SU-DHL-6 (cell line): Measurements from ENCODE around the gene SNX14.

Experiments
- EZH2phosphoT487 ChIP-seq: fragments of 200-600 bp; sonication (generic), shearing (Covaris generic); conservative IDR thresholded peaks from 2 replicates; pipeline ENCODE4 v1.6.1; 2018; ENCODE audit warnings: mild to moderate bottlenecking, antibody characterized with exemption, low read length, moderate library complexity, mixed read lengths
- TF ChIP-seq, protein P1 (sequence below): fragments of 200-600 bp; sonication (generic); IDR thresholded peaks from one replicate; pipeline ENCODE4 v1.5.1; 2017; ENCODE audit warnings: antibody characterized with exemption, mild to moderate bottlenecking, low read length, moderate library complexity; ENCODE audit not compliant: insufficient read depth, poor library complexity, severe bottlenecking

DNA sequence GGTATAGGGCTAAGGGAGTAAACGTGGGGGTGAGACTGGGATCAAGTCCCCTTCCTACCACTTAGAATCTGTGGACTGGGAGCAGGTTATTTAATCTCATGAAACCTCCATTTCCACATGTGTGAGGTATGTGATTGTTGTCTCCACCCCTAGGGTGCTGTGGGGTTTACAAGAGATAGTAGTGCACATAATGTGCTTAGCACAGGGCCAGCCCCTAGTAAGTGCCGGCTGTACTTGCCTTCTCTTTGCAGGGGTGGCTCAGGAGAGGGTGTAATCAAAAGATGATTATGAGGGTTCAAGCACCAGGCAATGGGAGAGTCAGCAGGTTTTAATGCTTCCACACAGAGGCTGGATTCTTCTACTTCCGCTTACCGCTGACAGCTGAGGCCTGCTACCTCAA, 136.9 kb downstream of the SNX14 start:
- TF ChIP-seq, protein P1, sequence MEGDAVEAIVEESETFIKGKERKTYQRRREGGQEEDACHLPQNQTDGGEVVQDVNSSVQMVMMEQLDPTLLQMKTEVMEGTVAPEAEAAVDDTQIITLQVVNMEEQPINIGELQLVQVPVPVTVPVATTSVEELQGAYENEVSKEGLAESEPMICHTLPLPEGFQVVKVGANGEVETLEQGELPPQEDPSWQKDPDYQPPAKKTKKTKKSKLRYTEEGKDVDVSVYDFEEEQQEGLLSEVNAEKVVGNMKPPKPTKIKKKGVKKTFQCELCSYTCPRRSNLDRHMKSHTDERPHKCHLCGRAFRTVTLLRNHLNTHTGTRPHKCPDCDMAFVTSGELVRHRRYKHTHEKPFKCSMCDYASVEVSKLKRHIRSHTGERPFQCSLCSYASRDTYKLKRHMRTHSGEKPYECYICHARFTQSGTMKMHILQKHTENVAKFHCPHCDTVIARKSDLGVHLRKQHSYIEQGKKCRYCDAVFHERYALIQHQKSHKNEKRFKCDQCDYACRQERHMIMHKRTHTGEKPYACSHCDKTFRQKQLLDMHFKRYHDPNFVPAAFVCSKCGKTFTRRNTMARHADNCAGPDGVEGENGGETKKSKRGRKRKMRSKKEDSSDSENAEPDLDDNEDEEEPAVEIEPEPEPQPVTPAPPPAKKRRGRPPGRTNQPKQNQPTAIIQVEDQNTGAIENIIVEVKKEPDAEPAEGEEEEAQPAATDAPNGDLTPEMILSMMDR, result no peak
- no peak for TF ChIP-seq EZH2phosphoT487
